Brain microvascular endothelial cell (primary cell): ENCODE measurements around the gene A1BG.
A peak's percentile ranks its signal among the peaks of the same experiment; 100 is the strongest.

Experiments
- DNase-seq: peaks from one replicate; pipeline ENCODE4 v3.0.0-alpha.2; 2020
- H3K27ac ChIP-seq: fragments of 250-450 bp; sonication (Bioruptor Pico); 2 replicates; pipeline ENCODE4 v1.5.1; 2020; ENCODE audit warnings: mild to moderate bottlenecking, moderate library complexity
- H3K27me3 ChIP-seq: fragments of 250-450 bp; sonication (Bioruptor Pico); replicated peaks from 2 replicates; pipeline ENCODE4 v1.5.1; 2020; ENCODE audit warnings: mild to moderate bottlenecking
- H3K36me3 ChIP-seq: fragments of 250-450 bp; sonication (Bioruptor Pico); replicated peaks from 2 replicates; pipeline ENCODE4 v1.5.1; 2020; ENCODE audit warnings: mild to moderate bottlenecking
- H3K4me3 ChIP-seq: 2 replicates; pipeline ENCODE4 v1.5.1; 2011; ENCODE audit warnings: low read depth, mild to moderate bottlenecking, control low read depth, low read length, moderate library complexity
- CTCF ChIP-seq: IDR thresholded peaks from 2 replicates; pipeline ENCODE4 v1.5.1; 2011; ENCODE audit warnings: low read depth, mild to moderate bottlenecking, moderate library complexity, low read length, control low read depth, inconsistent platforms; ENCODE audit errors: missing control alignments
- in situ Hi-C: cut with HindIII; loops from 2 replicates; pipeline ENCODE4 v1.10.0; 2017; ENCODE audit warnings: low sequenced_read_pairs, low pct_ligation_motif_present

Gene A1BG

DNA sequence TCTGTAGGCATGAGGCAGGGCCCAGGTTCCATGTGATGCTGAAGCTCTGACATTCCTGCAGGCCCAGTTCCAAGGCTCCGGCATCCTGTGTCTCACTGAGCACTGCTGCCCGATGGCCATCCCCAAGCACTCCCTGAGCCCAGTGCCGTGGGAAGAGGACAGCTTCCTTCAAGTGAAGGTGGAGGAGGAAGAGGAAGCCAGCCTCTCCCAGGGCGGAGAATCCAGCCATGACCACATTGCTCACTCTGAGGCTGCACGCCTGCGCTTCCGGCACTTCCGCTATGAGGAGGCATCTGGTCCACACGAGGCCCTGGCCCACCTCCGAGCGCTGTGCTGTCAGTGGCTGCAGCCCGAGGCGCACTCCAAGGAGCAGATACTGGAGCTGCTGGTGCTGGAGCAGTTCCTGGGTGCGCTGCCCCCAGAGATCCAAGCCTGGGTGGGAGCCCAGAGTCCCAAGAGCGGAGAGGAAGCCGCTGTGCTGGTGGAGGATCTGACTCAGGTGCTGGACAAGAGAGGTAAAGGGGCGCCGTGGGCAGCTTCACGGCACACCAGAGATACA, 18.5 kb downstream of the A1BG start:
- Histone ChIP-seq H3K4me3 (no peak overlapping the region), H3K27ac (no peak overlapping the region), H3K36me3 (peaks cover 30% of the 10 kb centered on the region), H3K27me3 (no peaks in the 10 kb centered on the region)
- in situ Hi-C loops = no loop called here
- DNase-seq = no peak
- TF ChIP-seq CTCF = no peak

DNA sequence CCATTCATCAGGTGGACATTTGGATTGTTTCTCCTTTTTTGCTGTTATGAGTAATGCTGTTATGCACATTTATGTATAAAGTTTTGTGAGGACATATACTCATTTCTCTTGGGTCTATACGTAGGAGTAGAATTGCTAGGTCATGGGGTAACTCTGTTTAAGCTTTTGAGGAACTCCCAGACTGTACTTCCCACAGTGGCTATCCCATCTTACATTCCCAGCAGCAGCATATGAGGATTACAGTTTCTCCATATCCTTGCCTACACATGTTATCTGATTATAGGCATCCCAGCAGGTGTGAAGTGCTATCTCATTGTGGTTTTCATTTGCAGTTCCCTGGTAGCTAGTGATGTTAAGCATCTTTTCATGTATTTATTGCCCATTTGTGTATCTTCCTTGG, 20.6 kb downstream of the A1BG start:
- TF ChIP-seq CTCF = no peak
- H3K4me3 ChIP-seq = no peak overlapping the region
- in situ Hi-C loops = no loop called here

DNA sequence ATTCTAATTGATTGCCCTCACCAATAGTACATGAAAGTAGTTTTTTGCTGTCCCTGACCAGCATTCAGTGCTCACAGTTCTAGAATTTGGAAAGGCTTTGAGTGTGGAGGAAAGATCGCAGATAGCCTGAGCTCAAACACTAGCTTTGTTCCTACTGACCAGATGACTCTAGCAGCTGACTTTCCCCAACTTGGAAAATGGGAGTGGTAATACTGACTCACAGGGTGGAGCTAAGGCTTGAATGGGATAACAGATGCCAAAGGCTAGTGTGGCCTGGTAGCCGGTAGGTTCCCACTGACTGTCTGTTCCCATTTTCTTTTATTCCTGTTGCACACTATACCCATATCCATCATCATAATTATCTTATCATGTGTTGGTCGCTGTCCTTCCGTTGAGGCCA, 22.8 kb downstream of the A1BG start:
- Histone ChIP-seq H3K4me3 (no peak overlapping the region), H3K27ac (peak overlapping the region; percentile 54), H3K36me3 (peaks cover 9% of the 10 kb centered on the region), H3K27me3 (no peaks in the 10 kb centered on the region)
- TF ChIP-seq CTCF = no peak
- in situ Hi-C loops = no loop called here
- peak; percentile 59 for DNase-seq

More for the DNA sequence above, 20.6 kb downstream of the A1BG start:
- H3K36me3 ChIP-seq = peaks cover 13% of the 10 kb centered on the region
- no peak for DNase-seq
- H3K27me3 ChIP-seq = no peaks in the 10 kb centered on the region
- no peak overlapping the region for H3K27ac ChIP-seq

DNA sequence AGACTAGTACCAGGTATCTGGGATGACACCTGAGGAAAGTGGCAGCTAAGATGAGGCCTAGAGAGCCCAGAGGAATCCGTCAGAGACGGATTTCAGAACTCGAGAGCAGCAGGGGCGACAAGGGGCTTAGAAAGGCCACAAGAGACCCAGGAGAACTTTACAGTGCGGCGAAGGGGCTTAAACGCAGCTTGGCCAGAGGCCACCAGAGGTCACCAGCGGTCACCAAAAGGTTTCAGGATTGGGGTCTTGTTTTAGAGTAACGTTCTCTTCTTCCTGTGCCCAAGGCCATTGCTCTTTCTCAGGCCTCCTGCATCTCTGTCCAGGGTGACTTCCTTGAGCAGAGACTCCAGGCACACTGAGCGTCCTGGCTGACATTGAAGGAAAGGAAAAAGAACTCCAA, 24.3 kb downstream of the A1BG start:
- H3K4me3 ChIP-seq = no peak overlapping the region

DNA sequence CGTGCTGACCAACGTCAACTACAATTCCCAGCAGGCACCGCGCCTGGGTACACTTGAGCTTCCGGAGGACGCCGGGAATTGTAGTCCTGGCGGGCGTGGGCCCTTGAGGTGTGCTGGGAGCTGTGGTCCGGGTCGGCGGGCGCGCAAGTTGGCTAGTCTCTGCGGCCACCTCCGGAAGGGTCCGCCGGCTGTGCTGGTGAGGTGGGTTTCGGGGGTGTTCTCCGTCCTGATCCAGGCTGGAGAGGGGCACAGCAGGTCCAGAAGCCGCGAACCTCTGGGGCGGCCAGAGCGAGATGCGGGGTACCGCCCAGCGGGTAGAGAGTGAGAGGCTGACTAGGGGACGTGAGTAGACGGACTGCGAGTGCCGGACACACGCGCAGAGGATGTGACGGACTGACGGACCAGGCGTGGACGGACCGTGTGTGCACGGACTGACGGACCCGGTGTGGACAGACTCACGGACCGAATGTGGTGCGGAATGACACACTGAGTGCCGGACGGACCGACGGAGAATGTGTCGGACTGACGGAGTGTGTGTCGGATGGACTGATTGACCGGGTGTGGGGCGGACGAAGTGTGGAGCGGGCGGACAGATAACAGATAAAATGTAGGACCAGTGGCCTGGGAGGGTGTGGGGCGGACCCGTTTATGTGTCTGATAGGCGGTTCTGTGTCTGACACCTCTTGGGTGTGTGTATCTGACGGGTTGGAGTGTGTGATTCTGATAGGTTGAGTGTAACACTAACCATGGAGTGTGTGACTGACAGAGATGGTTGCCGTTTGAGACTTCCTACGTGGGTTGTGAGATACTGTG, 26.2 kb downstream of the A1BG start, which contains the start of gene ZSCAN22:
Gene ZSCAN22, plus strand, starts transcription at position 81 of the 813 bp plus-strand sequence. CDS start 7,809 bp downstream, outside the sequence.
- peak within 1 kb of the TSS; percentile 86 for H3K27ac ChIP-seq
- peak within 1 kb of the TSS; percentile 99 for H3K4me3 ChIP-seq
- DNase-seq = peak; percentile 97
- peaks cover 3% of the 10 kb centered on the region for H3K36me3 ChIP-seq
- no peak for TF ChIP-seq CTCF
- in situ Hi-C loops = no loop called here
- H3K27me3 ChIP-seq = no peaks in the 10 kb centered on the region

More for the DNA sequence above, 24.3 kb downstream of the A1BG start:
- H3K36me3 ChIP-seq = no peaks in the 10 kb centered on the region
- in situ Hi-C loops = no loop called here
- H3K27me3 ChIP-seq = no peaks in the 10 kb centered on the region
- no peak for DNase-seq
- TF ChIP-seq CTCF = peak; percentile 22
- no peak overlapping the region for H3K27ac ChIP-seq
